DMS 273 (cell line): ENCODE results near the gene PDE7B.

ENCODE experiments used
- DNase-seq: peaks from one replicate; lab custom pipeline; 2025; ENCODE audit not compliant: unreplicated experiment; lab: John Stamatoyannopoulos, UW

Gene PDE7B

DNA sequence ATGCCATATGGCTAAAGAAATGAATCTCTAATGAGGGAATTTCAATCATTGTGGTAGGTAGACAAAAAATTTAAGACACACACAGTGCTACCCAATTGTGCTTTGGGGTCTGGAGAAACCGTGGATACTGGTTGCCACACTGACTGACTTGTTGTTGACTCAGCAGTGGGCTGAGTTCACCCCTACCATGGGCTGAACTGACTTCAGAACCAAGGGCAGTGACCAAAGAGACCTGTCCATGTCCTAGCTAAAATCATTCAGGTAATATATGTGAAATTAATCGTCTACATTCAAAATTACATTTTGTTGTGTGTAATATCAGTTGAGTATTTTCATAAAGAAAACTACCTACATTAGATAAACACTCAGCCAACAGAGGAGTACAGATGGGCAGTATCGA, 131.6 kb downstream of the PDE7B start:
- no peak for DNase-seq

DNA sequence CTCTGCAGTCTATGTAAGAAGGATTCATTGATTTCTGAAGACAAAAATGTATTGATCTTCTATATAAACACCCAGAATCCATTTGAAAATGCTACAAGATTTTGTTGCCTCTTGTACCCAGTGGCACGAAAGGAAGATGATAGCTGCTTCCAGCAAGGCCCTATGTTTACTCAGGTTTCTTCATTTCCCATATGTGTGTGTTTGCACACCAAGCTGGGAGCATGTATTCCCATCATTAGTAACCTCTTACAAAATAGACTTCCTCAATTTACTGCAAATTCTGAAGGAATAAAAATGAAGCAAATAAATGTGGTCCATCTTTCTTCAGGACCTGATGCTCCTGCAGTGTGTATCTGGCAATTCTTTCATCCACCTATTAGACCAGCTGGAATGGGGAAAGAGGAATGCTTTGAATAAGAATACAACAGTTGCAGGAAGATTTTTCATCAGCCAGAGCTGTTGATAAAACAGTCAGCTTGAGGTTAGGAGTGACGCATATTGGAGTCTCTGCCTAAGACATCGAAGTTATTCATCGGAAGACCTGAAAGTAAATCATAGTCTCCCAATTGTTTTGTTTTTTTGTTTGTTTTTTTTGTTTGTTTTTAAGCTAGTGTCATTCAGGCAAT, 132.3 kb downstream of the PDE7B start:
- DNase-seq: no peak

DNA sequence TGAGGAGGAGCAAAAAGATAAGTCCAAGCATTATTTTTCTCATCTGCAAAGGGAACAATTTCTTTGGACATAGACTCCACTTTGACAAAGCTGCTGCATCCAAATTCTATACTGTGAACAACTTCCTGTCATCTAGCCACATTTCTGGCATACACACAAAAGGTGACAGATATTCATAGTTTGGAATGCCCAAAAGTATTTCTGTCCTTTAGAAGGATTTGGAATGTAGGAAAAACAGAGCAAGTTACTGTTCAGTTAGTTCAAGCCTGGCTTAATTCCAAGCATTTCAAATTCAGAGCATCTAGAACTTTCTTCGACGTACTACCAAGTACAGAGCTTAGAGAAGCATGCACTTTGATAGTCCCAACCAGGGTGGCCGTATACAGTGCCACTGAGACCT, 134.0 kb downstream of the PDE7B start:
- no peak for DNase-seq

GRCh38 chr6:135987226-135987625, 135.7 kb downstream of the PDE7B start:
- DNase-seq: no peak

DNA sequence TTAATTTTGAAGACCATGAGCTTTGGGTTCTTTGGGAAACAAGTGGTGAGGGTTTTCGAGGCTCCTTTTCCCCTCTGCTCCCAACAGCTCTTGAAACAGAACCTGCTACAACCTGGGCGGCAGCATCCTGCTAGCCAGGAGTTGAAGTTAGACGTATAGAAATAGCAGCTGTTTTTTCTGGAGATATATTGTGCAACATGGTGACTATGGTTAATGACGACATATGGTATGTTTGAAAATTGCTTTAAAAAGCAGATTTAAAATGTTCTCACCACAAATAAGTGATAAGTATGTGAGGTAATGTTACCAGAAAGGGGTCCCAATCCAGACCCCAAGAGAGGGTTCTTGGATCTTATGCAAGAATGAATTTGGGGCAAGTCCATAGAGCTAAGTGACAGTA, 138.9 kb downstream of the PDE7B start:
- DNase-seq: no peak

DNA sequence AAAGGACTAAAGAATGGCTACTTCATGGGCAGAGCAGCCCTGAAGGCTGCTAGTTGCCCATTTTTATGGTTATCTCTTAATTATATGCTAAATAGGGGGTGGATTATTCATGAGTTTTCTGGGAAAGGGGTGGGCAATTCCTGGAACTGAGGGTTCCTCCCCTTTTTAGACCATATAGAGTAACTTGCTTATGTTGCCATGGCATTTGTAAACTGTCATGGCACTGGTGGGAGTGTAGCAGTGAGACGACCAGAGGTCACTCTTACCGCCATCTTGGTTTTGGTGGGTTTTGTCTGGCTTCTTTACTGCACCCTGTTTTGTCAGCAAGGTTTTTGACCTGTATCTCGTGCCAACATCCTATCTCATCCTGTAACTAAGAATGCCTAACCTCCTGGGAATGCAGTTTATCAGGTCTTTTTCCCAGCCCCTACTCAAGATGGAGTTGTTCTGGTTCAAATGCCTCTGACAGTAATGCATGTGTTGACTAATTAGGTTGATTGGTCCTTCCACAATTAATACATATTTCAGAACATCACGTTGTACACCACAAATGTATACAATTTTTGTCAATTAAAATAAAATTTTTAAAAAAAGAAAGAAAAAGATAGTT, 139.5 kb downstream of the PDE7B start:
- DNase-seq: no peak

GRCh38 chr6:135992739-135993138, 141.2 kb downstream of the PDE7B start:
- DNase-seq: no peak

DNA sequence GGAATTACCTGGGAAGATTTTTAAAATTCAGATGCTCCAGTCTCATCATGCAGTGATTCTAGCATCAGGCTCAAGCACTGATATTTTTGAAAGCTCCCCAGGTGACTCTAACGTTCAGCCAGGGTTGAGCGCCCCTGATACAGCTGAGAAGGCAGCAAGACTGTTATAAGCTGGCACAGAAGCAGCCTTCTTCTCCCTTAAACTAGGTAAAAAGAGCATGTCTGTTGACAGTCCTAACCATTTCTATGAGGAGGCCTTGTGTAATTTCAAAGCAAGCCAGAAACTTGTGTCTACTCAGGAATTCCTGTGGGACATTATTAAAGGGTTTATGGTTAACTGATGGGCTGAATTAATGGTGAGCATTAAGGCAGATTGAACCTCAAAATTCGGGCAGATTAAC, 141.9 kb downstream of the PDE7B start:
- no peak for DNase-seq

- no peak for DNase-seq
These were observed 143.5 kb downstream of the PDE7B start for GRCh38 chr6:135994857-135995544.

DNA sequence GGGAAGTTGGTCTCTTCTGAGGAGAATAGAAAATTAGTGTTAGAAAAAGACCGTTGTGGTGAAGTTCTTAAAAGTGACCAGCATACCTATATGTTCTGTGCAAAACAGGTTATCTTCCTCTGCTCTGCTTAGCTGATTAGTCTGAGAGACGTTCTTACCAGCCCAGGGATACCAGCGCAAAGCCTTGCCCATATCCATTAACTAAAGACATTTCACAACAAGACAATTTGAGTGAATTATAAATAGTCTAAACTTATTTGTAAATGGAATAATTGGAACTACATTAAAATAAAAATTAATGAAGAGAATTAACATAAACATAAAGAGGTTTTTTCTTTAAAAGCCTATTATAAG, 144.0 kb downstream of the PDE7B start:
- no peak for DNase-seq

GRCh38 chr6:135996668-135997067, 145.2 kb downstream of the PDE7B start:
- no peak for DNase-seq

DNA sequence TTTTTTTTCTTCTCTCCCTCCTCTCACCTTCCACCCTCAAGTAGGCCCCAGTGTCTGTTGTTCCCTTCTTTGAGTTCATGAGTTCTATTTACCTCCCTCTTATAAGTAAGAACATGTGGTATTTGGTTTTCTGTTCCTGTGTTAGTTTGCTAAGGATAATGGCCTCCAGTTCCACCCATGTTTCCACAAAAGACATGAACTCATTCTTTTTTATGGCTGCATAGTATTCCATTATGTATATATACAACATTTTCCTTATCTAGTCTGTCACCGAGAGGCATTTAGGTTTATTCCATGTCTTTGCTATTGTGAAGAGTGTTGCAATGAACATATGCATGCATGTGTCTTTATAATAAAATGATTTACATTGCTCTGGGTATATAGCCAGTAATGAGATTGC, 147.9 kb downstream of the PDE7B start:
- no peak for DNase-seq

DNA sequence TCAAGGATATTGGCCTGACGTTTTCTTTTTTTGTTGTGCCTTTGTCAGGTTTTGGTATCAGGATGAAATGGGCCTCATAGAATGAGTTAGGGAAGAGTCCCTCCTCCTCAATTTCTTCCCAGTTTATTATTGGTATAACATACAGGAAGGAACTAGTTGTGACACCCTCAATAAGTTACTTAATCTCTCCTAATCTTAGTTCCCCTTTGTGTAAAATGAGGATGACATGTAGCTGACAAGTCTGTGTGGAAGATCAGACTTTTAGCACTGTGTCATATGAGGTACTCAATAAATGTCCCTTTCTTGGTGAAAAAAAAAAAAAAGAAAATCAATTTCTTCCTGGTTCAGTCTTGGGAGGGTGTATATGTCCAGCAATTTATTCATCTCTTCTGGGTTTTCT, 155.8 kb downstream of the PDE7B start:
- no peak for DNase-seq

DNA sequence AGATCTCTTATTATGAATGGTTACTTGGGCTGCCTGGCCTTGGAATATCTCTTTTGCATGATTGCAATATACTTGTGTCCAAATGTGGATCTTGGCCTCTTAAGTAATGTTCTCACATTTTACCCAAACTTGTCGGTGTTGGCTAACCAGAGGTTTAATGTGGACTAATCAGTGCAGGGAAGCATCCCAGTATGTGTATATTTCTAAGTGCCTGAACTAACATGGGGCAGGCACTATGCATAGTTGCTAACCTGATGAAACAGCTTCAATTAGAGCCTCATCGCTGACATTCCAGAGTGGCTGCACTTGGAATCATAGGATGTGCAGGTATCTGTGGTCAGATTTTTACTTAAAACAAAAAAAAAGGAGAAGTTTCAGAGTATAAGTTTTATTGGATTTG, 160.0 kb downstream of the PDE7B start:
- DNase-seq: no peak

DNA sequence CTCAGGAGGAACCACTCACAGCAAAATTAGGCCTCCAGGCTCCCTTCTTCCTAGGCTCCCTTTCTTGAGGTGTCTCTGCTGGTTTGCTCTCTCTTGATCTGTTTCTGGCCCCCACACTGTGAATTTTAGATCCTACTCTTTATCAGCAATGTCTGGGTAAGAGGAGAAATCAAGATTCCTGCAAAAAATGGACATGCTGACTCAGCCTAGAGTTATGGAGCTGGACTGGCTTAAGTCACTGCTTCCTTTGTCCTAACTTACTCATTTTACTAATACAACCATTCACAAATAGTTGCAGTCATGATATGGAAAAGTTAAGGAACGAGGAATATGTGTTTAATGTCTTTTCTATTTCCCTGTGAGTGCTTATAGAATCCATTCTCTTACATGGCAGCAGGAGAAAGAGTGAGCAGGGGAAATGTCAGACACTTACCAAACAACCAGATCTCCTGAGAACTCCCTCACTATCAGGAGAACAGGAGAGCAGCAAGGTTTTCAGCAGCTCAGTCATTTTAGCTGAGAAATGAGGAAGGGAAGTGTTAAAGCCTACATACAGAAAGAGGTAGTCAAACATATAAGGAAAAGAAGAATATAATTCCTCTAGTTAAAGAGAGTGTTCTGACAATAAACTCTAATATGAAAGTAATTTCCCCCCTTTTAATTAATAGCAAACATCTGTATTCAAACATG, 160.8 kb downstream of the PDE7B start:
- no peak for DNase-seq

DNA sequence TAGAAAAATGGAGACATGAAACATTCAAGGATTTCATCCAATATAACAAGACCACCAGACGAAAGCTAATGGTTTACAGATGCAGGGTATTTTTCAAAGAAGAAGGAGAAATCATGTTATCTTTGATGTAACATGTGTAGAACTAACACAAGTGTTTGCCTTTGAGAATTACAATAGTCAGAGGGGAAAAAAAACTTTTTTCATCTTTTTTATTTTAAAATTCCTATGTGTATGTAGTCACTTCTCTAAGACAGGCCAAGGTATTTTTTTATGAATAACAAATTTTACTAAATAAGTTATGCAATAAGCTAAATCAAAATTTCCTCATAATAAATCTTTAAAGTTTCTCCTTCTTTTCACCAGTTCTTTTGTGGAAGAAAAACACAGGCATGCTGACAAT, 161.4 kb downstream of the PDE7B start:
- no peak for DNase-seq

DNA sequence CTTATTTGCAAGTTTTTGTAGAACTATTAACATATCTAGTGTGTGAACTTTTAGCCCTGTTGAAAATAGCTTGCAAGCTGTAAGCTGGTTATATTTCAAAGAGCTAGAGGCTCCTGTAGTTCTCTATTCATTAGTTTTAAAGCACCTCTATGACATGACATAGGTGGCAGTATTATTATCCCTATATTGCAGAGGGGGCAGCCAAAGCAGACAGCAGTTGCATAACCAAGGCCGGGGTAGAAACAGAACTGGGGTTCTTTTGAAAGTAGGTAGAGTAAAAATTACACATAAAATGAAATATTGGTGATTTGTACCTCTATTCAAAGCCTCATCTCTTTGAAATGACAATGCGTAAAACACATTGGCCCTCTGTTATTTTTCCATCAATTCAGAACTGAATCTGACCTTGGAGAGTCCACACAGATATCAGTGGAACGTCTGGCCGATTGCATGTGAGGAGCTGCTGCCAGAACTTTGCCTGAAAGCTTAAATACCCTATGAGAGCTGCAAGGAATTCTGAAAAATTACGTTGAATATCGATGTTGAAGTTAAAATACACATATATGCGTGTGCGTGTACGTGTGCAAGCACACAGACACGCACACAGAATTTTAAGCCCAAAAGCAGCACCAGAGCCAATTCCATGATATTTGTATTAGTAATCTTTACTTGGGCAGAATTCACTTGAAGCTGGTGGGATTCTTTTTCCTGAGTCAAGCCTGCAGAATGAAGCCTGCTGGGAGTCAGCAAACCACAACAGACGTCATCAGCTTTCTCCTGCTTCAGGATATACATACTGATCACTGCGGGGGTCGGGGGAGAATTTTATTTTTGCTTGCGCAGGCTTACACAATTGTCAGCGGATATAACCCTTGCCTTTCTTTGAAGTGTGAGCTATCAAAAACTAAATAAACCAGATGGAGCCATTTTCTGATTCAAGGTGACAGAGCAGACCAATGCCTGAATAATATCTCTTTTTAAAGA, 163.2 kb downstream of the PDE7B start:
- DNase-seq: no peak

GRCh38 chr6:136015531-136015930, 164.0 kb downstream of the PDE7B start:
- no peak for DNase-seq

- no peak for DNase-seq
These were observed 165.0 kb downstream of the PDE7B start for GRCh38 chr6:136016228-136017225.

GRCh38 chr6:136020691-136021090, 169.2 kb downstream of the PDE7B start:
- DNase-seq: no peak
